GM12892 (cell line): ENCODE results near the gene ANKS1A.

Experiments
- POLR2A ChIP-seq: IDR thresholded peaks from 2 replicates; pipeline ENCODE4 v1.6.1; 2011; ENCODE audit warnings: low read depth, low read length, control low read depth
- POLR2AphosphoS5 ChIP-seq: IDR thresholded peaks from 2 replicates; pipeline ENCODE4 v1.6.1; 2011; ENCODE audit warnings: low read depth, low read length, control low read depth

DNA sequence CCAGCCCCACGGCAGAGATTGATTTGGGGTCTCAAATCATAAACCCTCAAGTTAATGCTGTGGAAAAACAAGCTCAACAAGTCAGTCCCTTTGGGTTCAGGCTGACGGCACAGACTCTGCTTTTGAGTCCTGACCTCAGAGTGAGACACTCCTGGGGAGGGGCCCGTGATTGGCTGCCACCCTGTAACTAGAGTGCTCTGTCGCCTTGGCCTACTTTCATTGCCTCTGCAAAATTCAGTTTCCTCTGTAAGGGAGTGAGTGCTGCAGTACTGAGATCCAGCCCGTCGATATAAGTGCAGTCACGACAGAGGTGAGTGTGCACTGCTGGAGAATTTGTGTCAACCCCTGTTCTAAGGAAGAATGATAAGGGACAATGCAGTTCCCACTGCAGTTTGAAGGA lies 105.6 kb downstream of the ANKS1A start:
- TF ChIP-seq POLR2AphosphoS5 (no peak), POLR2A (no peak)
